Measurements from ENCODE around the gene LHFPL2. TPM values are rescaled to one million over a fixed set of nuclear protein-coding genes. Genes with fewer than 3 reads are reported as not detected.

The LHFPL2 gene
- total and polyA plus RNA-seq, 7 donors: 1.1 to 6.4 (median 3.6) TPM

- no peak for TF ChIP-seq CTCF (IDR thresholded peaks at IDR 0.05)
- ATAC-seq (no peak), DNase-seq (no peak)
- H3K4me3 ChIP-seq: no peak overlapping the region
- no peaks in the 10 kb centered on the region for H3K27me3 ChIP-seq (ENCODE audit: insufficient read depth in 3 of 3, low read length in 2 of 3)
- H3K9me3 ChIP-seq: no peaks in the 10 kb centered on the region
- H3K27ac ChIP-seq: no peak overlapping the region
- 96 to 98% (median 97%) methylated on average over 5 of the region's 5 CpGs for WGBS, 3 donors
- H3K36me3 ChIP-seq (ENCODE audit: insufficient read depth in 1 of 2, low read depth in 1 of 2): no peaks in the 10 kb centered on the region
- H3K4me1 ChIP-seq: peaks cover 45% of the 10 kb centered on the region
- intact Hi-C loops (cut with DNase I): no loop called here
Observed at GRCh38 chr5:78500871-78501270, 147.7 kb downstream of the LHFPL2 start.

DNA sequence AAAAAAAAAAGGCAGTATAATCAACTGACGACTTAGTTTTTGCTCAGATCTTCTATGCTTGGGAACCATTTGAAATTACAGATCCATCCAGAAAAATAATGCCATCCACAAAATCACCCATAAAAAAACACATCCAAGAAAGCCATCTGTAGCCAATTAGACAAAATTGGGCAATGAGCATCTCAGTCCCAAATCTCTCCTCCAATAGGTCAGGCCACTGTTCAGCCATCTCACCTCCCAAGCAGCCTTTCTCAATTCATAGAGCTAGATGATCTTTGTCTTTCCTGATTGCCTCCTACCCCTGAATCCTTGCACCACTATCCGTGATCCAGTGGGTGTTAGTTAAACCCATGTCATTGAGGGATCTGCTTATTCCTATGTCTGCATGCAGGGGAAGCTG is 148.5 kb downstream of the LHFPL2 start:
- DNase-seq: no peak
- ATAC-seq: no peak
- H3K27me3 ChIP-seq (ENCODE audit: insufficient read depth in 3 of 3, low read length in 2 of 3): no peaks in the 10 kb centered on the region
- no peak overlapping the region for H3K4me3 ChIP-seq
- H3K9me3 ChIP-seq: no peaks in the 10 kb centered on the region
- no peak for TF ChIP-seq CTCF (IDR thresholded peaks at IDR 0.05)
- peaks cover 38% of the 10 kb centered on the region for H3K4me1 ChIP-seq
- intact Hi-C loops (cut with DNase I): no loop called here
- no peaks in the 10 kb centered on the region for H3K36me3 ChIP-seq (ENCODE audit: insufficient read depth in 1 of 2, low read depth in 1 of 2)
- WGBS, 3 donors: 86 to 95% (median 92%) methylated on average over 2 of the region's 2 CpGs
- H3K27ac ChIP-seq: no peak overlapping the region

DNA sequence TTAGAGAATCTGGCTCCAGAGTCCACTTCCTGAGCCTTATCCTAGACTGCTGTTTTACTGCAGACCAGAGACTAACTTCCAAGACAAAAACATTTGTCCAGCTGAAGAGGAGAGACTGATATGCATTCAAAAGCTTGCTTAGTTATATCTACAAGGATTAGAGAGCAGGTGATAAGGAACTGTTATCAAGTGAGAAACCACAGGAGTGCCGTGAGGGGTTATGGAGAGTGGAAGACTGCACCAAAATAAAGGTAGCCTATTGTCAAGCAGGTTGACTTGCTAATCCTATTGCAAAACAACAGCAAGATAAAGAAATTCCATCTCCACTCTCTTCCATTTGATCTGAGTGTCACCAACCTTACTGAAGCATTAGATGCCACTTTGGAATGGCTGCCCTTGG is 149.1 kb downstream of the LHFPL2 start:
- DNase-seq: no peak
- Histone ChIP-seq H3K4me1 (peaks cover 32% of the 10 kb centered on the region), H3K9me3 (no peaks in the 10 kb centered on the region), H3K27me3 (ENCODE audit: insufficient read depth in 3 of 3, low read length in 2 of 3) (no peaks in the 10 kb centered on the region), H3K36me3 (ENCODE audit: insufficient read depth in 1 of 2, low read depth in 1 of 2) (no peaks in the 10 kb centered on the region), H3K4me3 (no peak overlapping the region), H3K27ac (no peak overlapping the region)
- 88 to 97% (median 95%) methylated on average over 1 of the region's 1 CpG for WGBS, 3 donors
- ATAC-seq: no peak
- intact Hi-C loops (cut with DNase I): no loop called here
- no peak for TF ChIP-seq CTCF (IDR thresholded peaks at IDR 0.05)

DNA sequence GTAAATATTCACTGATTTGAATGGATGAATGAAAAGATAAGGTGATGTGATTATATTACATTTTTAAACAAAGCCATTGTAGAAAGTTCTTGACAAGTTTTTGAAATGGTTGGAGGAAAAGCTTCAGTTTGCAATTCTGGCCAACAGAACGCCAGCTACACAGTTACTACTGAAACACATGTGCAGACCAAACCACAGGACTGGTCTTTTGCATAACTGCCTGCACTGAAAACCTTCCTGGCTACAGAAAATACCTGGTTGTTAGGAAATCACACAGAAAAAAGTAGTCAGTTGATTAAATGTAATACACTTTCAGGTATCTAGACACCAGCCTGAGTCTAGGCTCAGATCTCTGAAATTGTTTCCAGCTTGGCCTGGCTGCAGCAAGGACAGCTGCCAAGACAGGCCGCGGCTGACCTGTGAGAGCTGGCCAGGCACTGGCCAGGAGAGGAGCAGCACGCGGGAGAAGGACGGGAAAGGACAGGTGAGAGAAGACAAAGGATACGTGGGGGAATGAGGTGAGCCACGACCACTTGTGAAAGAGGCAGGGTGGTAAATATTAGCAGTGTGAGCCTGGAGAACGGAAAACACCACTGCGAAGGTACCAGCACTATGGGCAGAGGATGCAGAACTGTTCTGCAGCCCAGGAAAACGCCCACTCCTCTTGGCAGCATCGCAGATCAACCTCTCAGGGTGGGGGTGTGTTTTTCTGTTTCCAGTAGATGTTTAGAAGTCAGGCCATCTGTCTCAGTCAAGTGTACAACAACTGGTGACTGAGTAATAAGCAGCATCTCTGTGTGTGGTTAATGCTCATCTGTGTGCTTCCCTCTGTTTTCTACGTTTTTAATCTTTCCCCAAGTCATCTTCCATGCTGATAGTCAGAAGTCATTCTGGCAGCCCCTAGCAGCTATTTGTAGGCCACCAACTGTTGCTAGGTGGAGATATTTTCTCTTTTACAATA is 150.7 kb downstream of the LHFPL2 start:
- Histone ChIP-seq H3K4me3 (no peak overlapping the region), H3K9me3 (no peaks in the 10 kb centered on the region), H3K27ac (no peak overlapping the region), H3K27me3 (ENCODE audit: insufficient read depth in 3 of 3, low read length in 2 of 3) (no peaks in the 10 kb centered on the region), H3K36me3 (ENCODE audit: insufficient read depth in 1 of 2, low read depth in 1 of 2) (no peaks in the 10 kb centered on the region), H3K4me1 (peaks cover 24% of the 10 kb centered on the region)
- peak; percentile 73 to 85 (median 82) for ATAC-seq
- no peak for TF ChIP-seq CTCF (IDR thresholded peaks at IDR 0.05)
- 27 to 35% (median 28%) methylated on average over 13 of the region's 13 CpGs for WGBS, 3 donors
- intact Hi-C loops (cut with DNase I): no loop called here
- DNase-seq: no peak
